ENCODE measurements around the gene OR1J2.

Gene OR1J2

DNA sequence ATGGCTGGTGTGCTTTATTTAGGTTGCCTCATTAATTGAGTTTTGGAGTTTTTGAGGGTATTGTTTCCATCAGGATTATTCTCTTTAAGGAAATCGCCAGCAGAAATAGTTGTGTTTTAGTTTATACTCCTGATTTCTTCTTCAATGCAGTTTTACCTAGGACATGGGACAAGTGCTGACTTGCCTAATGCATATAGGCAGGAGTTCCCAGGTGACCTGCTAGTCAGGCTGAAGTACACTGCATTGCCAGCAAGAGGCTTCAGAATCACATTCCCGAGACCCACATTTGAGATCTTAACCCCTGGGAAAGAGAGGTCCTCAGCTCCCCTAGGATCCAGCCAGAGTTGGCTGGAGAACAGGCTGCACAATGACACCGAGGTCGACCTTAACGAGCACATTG lies 40.8 kb downstream of the OR1J2 start:
- no peak for DNase-seq (ENCODE audit: low read depth in 3 of 3)

- DNase-seq (ENCODE audit: low read depth in 3 of 3), result no peak
Measured at GRCh38 chr9:122552812-122553211, 42.2 kb downstream of the OR1J2 start, which contains the start of gene OR1N2. TSS of gene OR1N2 (plus strand) at chr9:122553112. CDS start at chr9:122553212, 100 bp downstream.
